ENCODE measurements around the gene TRAPPC6A.

The TRAPPC6A gene, protein sequence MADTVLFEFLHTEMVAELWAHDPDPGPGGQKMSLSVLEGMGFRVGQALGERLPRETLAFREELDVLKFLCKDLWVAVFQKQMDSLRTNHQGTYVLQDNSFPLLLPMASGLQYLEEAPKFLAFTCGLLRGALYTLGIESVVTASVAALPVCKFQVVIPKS

DNA sequence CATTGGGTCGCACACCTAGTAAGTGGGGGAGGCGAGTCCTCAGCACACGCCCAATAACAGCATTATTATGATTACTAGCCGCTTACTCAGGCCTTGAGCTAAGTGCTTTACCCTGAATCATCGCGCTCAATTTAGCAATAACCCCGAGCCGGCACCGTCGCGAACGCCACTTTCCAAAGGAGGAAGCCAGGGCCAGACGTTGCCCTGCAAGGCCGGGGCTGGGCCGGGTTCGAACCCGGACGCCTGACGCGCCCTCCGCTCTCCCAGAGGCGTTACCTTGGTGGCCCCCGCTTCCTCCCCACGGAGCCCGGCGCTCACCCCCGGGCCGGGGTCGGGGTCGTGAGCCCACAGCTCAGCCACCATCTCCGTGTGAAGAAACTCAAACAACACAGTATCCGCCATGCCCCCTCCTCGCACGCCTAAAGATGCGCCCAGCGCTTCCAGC is at the start of gene TRAPPC6A:
TRAPPC6A (minus strand) TSS at position 421 of the 445 bp plus-strand sequence; CDS start at position 402, 19 bp downstream.
- no peak for DNase-seq (ENCODE audit: low read depth in 2 of 2)

DNA sequence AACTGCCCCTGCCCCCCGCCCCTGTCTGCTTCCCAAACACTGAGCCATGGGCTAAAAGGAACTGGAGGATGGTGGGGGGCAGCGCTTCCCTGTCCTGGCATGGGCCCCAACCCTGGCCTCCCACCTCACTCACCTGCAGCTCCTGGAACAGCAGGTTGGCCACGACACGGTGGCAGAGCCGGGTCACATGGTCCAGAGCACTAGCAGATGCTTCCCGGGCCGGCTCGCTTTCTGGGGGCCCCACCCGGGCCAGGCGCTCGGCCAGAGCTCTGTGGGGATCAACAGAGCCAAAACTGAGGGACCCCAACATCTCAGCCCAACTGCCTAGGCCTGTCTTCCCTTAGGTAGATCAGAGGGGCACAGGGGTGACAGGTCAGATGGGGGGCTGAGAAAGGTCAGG is 46.6 kb upstream of the TRAPPC6A start:
- no peak for DNase-seq (ENCODE audit: low read depth in 2 of 2)

DNA sequence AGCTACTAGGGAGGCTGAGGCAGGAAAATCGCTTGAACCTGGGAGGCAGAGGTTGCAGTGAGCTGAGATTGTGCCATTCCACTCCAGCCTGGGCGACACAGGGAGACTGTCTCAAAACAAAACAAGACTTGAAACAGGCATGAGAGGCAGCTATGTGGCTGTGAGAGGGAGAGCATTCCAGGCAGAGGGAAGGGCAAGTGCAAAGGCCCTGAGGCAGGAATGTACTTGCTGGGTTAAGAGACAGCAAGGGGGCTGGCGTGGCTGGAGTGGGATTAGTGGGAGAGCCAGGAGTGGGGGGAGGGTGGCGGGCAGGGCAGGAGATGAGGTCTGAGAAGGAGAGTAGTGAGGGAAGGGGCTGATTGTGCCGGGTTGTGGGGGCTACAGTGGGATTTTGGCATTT is 45.8 kb upstream of the TRAPPC6A start:
- no peak for DNase-seq (ENCODE audit: low read depth in 2 of 2)

DNA sequence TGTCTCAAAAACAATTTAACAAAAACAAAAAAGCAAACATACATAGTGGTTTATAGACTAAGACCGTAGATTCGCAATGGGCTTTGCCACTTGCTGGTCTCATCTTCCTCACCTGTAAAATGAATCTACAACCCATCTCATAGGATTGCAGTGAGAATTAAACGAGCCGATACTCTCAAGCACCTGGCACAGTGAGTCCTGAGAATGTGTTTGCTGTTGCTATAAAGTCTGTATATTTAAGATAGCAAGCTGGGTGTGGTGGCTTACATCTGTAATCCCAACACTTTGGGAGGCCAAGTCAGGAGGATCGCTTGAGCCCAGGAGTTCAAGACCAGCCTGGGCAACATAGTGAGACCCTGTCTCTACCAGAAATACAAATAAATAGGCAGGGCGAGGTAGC is 44.7 kb upstream of the TRAPPC6A start:
- DNase-seq (ENCODE audit: low read depth in 2 of 2), result no peak

DNA sequence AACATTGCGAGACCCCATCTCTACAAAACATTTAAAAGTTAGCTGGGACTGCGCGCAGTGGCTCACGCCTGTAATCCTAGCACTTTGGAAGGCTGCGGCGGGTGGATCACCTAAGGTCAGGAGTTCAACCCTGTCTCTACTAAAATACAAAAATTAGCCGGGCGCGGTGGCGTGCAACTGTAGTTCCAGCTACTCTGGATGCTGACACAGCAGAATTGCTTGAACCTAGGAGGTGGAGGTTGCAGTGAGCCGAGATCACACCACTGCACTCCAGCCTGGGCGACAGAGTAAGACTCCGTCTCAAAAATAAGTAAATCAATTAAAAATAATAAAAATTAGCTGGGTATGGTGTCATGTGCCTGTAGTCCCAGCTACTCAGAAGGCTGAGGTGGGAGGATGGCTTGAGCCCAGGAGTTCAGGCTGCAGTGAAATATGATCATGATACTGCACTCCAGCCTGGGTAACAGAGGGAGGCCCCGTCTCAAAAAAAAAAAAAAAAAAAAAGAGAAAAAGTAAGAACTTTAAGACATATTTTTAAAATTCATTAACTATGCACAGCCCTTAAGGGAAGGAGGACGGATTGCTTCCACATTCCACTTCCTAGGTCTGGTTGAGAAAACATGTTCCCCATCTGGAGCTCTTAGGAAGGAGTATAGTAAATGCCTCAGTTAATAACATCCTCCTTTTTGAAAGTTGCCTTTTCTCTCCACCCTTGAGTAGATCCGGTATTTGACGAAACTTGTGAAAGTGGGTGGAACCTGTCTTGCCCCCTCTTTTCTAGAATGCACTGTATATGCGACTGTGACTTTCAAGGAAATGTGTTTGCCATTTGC is 41.1 kb upstream of the TRAPPC6A start:
- DNase-seq (ENCODE audit: low read depth in 2 of 2), result no peak

DNA sequence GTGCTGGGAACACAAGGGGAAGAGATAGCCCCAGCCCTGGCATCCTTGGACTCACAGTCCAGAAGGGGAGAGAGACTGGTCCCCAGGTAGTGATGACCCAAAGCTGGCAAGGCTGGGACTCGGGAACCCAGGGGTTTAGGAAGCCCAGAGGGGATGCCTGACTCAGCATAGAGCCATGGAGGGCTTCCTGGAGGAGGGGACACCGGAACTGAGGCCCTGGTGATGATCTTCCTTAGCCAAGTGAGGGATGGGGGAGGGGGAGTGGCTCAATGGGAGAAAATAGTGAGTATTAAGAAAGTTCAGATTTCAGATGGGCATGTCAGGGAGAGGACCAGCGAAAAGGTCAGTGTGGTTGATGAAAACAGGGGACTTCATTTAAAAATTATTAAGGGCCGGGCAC is 40.4 kb upstream of the TRAPPC6A start:
- DNase-seq (ENCODE audit: low read depth in 2 of 2), result no peak

DNA sequence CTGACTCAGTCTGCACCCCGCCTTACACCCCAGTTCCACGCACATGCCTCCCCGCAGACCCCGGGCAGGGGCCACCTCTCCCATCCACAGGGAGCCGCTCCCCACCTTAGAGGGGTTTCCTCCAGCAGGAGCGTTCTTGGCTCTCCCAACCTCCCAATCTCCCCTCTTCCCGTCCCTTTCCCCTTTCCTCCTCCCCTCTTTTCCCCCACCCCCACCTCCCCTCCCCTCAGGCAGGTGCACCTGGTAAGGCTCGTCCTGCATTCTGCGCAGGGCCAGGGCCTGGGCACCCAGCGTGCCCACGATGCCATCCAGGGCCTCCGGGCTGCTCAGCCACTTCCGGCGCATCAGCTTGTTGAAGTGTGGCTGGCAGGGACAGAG is 39.9 kb upstream of the TRAPPC6A start:
- no peak for DNase-seq (ENCODE audit: low read depth in 2 of 2)

DNA sequence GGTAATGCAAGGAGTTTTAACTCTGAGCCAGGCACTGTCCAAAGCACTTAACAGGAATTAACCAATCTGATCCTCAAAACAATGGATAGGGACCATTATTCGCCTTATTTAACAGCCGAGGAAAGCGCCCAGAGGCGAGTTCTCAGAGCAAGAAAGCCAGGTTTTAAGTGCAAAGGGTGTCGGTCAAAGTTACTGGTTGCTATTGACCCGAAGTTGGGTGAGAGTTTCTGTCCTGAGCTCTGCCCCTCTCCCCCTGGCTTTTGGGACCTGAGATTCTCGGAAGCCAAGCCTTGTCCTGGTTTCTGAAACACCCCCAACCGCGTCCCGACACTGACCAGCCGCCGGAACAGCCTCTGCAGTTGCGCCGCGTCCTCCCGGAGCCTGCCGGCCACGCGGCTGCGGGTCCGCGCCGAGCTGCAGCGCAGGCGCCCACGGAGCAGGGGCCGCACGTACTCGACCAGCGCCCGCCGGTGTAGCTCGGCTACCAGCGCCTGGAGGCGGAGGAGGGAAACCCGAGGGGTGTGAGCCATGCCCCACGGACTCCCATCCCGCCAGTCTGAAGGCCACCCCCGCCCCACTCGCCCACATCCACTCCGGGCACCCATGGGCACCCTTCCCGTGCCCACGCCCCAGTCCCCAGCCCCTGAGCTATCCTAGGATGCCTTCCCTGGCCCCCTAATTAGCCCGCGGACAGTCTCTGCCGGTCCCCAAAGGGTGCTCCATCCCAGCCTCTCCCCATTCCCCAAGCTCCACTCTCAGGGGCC is 39.3 kb upstream of the TRAPPC6A start:
- no peak for DNase-seq (ENCODE audit: low read depth in 2 of 2)

DNA sequence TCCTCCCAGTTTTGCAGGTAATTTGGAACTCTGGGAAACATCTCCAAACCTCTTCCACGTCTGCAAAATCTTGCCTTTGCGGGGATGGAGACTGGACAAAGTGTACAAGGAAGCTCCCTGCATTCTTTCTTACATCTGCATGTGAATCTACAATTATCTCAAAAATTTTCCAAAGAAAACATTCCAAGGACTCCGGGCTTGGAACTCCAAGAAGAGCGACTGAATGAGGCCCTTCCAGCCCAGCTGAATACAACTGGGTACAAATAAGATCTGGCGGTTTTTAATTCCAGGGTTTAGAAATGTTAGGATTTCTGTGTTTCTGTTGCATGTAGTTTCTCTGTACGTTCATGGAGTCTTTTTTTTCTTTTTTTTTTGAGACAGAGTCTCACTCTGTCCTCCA is 38.6 kb upstream of the TRAPPC6A start:
- DNase-seq (ENCODE audit: low read depth in 2 of 2), result no peak

DNA sequence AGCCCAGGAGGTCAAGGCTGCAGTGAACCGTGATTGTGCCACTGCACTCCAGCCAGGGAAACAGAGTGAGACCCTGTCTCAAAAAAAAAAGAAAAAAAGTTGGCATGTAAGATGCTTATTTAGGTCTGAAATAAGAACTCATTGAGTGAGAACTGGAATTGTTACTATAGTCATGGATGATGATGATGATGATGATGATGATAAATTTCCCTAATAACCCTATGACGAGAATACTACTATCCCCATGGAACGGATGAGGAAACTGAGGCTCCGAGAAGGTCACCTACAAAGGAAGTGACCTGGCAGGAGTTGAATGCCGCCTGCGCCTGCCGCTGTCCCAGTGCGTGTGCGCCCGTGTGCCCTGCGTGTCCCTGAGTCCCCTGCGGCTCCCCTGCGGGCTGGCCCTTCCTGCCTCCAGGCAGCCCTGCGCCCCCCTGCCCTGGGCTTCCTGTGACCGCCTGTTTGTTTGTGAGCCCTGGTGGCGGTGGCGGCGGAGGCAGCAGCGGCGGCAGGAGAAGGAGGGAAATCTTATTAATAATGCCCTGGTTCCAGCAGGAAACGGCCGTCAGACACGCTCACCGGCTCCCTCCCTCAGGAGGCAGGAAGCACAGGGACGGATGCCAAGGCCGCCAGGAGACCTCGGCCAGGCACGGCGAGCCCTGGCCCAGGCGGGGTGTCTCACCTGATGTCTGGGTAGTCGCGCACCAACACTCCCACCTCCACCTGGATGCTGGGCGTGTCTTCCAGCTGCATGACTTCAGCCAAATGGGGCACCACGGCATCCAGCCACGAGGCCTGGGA is 37.6 kb upstream of the TRAPPC6A start:
- no peak for DNase-seq (ENCODE audit: low read depth in 2 of 2)

DNA sequence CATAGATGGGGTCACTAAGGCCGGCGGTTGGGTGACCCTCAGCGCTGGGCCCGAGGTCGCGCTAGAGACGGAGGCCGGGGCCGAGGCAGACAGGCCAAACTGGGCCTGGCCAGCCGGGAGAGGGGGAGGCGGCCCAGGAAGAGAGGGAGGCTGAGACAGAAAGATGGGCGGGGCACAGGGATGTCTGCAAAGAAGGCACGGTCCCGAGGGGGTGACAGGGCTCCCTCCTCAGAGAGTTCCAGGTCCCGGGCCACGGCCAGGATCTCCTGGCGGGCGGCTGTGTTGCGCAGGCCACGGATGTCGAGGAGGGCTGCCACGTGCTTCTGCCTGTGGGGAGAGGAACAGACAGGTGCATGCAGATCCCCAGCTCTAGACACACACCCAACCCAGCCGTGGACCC is 35.0 kb upstream of the TRAPPC6A start:
- no peak for DNase-seq (ENCODE audit: low read depth in 2 of 2)

DNA sequence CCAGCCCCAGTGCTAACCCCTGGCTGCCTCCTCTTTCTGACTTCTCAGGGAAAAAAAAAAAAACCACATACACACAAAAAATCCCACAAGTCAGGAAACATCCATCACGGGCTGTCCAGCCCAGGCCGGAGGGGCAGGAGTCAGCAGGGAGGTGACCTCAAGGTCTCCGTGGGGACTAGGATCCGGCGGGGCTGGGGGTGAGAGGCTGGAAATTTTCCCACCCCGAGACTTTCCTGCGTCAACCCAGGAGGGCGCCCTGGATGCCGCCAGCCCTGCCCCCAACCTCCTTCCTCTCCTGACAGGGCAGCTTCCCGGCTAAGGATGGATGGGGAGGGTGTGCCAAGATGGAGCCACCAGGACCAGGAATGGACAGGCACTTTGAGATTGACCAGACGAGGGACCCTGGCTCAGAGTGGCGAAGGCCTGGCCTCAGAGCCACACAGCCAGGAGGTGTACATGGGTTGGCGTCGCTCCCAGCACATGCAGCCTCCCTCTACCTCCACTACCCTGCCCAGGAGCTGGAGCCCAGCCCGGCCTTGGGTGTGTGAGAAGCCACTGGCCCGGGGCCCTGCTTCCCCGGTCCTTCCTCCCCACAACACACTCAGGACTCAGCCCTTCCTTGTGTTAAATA is 33.8 kb upstream of the TRAPPC6A start:
- DNase-seq (ENCODE audit: low read depth in 2 of 2), result no peak

DNA sequence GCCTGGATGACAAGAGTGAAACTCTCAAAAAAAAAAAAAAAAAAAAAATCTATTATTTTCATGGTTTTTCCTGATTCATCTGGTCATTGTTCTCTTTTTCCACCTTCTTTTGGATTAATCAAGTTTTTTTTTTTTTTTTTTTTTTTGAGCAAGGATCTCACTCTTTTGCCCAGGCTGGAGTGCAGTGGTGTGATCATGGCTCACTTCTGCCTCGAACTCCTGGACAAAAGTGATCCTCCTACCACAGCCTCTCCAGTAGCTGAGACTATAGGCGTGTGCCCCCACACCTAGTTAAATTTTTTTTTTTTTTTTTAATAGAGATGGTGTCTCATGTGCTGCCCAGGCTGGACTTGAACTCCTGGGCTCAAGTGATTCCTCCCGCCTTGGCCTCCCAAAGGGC is 28.3 kb upstream of the TRAPPC6A start:
- no peak for DNase-seq (ENCODE audit: low read depth in 2 of 2)

DNA sequence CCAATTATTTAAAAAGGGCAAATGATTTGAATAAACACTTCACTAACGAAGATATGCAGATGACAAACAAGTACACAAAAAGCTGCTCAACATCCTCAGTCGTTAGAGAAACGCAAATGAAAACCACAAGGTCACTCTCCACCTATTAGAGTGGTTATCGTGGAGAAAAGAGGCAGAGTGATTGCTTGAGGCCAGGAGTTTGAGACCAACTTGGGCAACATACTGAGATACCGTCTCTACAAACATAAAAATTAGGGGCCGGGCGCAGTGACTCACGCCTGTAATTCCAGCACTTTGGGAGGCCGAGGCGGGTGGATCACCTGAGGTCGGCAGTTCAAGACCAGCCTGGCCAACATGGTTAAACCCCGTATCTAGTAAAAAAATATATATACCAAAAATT is 27.8 kb upstream of the TRAPPC6A start:
- no peak for DNase-seq (ENCODE audit: low read depth in 2 of 2)

DNA sequence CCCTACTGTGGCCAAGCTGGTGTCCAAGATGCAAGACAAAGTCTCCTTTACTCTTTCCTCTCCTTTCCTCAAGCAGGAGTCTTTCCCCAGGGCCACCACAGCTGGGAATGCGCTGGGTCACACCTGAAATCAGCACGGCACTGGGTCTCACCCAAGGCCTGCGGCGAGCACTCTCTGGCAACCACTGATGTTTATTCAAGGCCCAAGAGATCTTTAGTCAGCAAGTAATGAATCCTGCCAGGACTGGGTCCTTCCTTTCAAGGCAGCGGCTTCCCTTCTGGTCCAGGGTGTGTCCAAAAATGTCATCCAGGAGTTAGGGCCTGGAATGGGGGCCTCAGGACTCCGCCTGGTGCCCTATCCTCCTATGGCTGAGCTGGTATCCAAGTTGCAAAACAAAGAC is 24.6 kb upstream of the TRAPPC6A start:
- no peak for DNase-seq (ENCODE audit: low read depth in 2 of 2)

DNA sequence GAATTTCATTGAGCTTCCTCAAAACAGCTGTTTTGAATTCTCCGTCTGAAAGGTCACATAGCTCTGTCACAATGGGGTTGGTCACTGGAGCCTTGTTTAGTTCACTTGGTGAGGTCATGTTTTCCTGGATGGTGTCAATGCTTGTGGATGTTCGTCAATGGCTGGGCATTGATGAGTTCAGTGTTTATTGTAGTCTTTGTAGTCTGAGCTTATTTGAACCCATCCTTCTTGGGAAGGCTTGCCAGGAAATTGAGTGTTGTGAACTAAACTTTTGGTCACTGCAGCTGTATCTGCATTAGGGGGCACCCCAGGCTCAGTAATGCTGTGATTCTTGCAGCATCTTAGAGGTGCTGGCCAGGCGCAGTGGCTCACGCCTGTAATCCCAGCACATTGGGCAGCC is 22.5 kb upstream of the TRAPPC6A start:
- no peak for DNase-seq (ENCODE audit: low read depth in 2 of 2)

DNA sequence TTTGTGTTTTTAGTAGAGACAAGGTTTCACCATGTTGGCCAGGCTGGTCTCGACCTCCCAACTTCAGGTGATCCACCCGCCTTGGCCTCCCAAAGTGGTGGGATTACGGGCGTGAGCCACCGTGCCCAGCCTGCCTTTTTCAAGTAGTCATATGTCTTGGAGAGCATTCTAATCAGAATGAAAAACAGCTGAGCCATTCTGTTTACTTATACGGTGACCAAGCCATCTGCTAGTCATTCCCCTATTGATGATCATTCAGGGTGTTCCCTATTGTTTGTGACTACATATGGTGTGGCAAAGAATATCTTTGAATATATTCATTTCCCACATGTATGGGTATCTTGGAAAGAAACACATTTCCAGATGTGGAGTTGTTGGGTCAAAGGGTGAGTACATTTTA is 17.7 kb upstream of the TRAPPC6A start:
- DNase-seq (ENCODE audit: low read depth in 2 of 2), result no peak

DNA sequence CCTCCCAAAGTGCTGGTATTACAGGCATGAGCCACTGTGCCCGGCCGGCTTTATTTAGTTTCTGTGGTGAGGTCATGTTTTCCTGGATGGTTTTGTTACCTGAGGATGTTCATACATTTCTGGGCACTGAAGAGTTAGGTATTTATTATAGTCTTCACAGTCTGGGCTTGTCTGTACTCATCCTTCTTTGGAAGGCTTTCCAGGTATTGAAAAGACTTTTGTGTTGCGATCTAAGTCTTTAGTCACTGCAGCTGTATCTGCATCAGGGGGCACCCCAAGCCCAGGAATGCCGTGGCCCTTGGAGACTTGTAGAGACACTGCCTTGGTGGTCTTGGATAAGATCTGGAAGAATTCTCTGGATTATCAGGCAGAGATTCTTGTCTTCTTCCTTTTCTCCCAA is 13.3 kb upstream of the TRAPPC6A start:
- DNase-seq (ENCODE audit: low read depth in 2 of 2), result no peak

DNA sequence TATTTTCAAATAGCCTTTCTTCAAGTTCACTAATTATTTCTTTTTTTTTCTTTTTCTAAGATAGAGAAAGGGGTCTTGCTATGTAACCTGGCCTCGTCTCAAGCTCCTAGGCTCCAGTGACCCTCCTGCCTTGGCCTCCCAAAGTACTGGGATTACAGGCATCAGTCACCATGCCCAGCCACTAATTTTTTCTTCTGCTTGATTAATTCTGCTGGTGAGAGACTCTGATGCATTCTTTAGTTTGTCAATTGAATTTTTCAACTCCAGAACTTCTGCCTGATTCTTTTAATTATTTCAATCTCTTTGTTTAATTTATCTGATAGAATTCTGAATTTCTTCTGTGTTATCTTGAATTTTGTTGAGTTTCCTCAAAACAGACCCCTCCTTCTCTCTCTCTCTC is 11.9 kb upstream of the TRAPPC6A start:
- no peak for DNase-seq (ENCODE audit: low read depth in 2 of 2)

DNA sequence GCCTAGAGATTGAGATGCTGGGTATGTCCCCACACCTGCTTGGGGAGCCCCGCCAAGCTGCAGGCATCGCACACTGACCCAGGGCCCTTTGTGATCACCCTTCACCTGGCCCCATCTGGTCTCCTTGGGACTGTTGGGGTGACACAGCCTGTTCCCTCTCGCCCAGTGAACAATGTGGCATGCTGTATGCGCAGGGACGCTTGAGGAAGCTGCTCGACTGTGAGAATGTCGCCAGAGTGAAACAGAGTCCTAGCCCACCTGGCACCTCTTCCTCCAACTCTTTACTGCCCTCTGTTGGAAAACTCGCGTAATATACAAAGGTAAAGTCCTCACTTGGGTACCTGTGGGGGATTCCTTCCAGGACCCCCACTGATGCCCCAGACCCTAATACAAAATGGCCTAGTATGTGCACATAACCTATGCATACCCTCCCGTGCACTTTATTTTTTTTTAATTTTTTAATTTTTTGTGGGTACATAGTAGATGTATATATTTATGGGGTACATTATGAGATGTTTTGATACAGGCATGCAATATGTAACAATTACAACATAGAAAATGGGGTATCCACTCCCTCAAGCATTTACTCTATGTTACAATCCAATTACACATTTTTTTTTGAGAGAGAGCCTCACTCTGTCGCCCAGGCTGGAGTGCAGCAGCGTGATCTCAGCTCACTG is 9.5 kb upstream of the TRAPPC6A start:
- DNase-seq (ENCODE audit: low read depth in 2 of 2), result no peak
